Measurements from ENCODE around the gene VSTM2B.

Gene VSTM2B

DNA sequence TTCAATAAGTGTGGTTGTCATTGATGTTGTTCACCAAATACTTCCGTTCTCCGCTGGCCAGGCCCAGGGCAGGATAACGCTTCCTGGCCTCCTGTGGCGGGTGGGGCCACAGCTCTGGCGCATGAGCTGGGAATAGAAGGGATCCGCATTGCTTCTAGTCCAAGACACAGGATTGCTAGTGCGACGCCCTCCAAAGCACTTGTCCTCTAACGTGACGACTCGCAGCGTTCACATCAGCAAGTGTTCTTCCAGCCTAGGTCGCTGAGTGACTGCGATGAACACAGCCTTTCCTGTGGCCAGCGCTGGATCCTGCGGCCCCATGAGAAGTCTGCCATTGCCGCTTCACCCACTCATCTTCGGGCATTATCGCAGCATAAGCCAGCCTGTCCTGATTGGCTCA is 39.4 kb downstream of the VSTM2B start:
- no peaks in the 10 kb centered on the region for H3K9me3 ChIP-seq (ENCODE audit: control insufficient read depth, insufficient read depth, low read length)
- H3K27me3 ChIP-seq (ENCODE audit: control insufficient read depth, insufficient read depth, low read length) = no peaks in the 10 kb centered on the region
- H3K4me3 ChIP-seq (ENCODE audit: low read length) = no peak overlapping the region
- WGBS (ENCODE audit: insufficient coverage, insufficient read length) = no CpG with 5 or more reads among the region's 19 CpGs
- no peak for DNase-seq (ENCODE audit: low read depth, low spot score)
- 0 out of 2 replicates have a peak, but pooled peaks cover 2% of the 10 kb centered on the region for H3K4me1 ChIP-seq (ENCODE audit: control insufficient read depth, insufficient read depth, low read length)
- H3K36me3 ChIP-seq (ENCODE audit: control insufficient read depth, insufficient read depth, low read length) = no peaks in the 10 kb centered on the region
- no peak overlapping the region for H3K27ac ChIP-seq (ENCODE audit: low read length)

DNA sequence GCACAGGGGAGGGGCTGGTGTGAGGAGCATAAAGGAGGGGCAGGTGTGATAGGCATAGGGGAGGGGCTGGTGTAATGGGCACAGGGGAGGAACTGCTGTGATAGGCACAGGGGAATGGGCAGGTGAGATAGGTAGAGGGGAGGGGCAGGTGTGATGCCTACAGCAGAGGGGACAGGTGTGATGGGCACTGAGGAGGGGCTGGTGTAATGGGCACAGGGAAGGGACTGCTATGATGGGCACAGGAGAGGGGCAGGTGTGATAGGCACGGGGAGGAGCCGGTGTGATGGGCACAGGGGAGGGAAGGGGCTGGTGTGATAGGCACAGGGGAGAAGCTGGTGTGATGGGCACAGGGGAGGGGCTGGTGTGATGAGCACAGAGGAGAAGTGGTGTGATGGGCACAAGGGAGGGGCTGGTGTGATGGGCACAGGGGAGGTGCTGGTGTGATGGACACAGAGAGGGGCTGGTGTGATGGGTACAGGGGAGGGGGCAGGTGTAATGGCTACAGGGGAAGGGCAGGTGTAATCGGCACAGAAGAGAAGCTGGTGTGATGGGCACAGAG is 40.8 kb downstream of the VSTM2B start:
- no peaks in the 10 kb centered on the region for H3K36me3 ChIP-seq (ENCODE audit: control insufficient read depth, insufficient read depth, low read length)
- no peak overlapping the region for H3K27ac ChIP-seq (ENCODE audit: low read length)
- H3K4me1 ChIP-seq (ENCODE audit: control insufficient read depth, insufficient read depth, low read length) = 0 out of 2 replicates have a peak, but pooled peaks cover 2% of the 10 kb centered on the region
- no CpG with 5 or more reads among the region's 3 CpGs for WGBS (ENCODE audit: insufficient coverage, insufficient read length)
- no peaks in the 10 kb centered on the region for H3K9me3 ChIP-seq (ENCODE audit: control insufficient read depth, insufficient read depth, low read length)
- DNase-seq (ENCODE audit: low read depth, low spot score) = no peak
- H3K4me3 ChIP-seq (ENCODE audit: low read length) = no peak overlapping the region
- H3K27me3 ChIP-seq (ENCODE audit: control insufficient read depth, insufficient read depth, low read length) = no peaks in the 10 kb centered on the region

DNA sequence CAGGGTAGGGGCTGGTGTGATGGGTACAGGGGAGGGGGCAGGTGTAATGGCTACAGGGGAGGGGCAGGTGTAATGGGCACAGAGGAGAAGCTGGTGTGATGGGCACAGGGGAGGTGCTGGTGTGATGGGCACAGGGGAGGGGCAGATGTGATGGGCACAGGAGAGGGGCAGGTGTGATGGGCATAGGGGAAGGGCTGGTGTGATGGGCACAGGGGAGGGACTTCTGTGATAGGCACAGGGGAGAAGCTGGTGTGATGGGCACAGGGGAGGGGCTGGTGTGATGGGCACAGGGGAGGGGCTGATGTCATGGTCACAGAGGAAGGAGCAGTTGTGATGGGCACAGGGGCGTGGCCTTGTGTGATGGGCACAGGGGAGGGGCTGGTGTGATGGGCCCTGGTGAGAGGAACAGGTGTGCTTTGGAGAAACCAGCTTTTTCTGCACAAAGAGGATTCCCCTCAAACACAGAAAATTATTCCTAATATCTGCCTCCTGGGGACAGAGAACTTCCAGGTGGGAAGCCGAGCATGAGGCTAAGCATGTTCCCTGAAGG is 41.6 kb downstream of the VSTM2B start:
- Histone ChIP-seq H3K27me3 (ENCODE audit: control insufficient read depth, insufficient read depth, low read length) (no peaks in the 10 kb centered on the region), H3K9me3 (ENCODE audit: control insufficient read depth, insufficient read depth, low read length) (no peaks in the 10 kb centered on the region), H3K4me3 (ENCODE audit: low read length) (no peak overlapping the region), H3K27ac (ENCODE audit: low read length) (no peak overlapping the region), H3K36me3 (ENCODE audit: control insufficient read depth, insufficient read depth, low read length) (no peaks in the 10 kb centered on the region), H3K4me1 (ENCODE audit: control insufficient read depth, insufficient read depth, low read length) (0 out of 2 replicates have a peak, but pooled peaks cover 2% of the 10 kb centered on the region)
- no peak for DNase-seq (ENCODE audit: low read depth, low spot score)
- no CpG with 5 or more reads among the region's 2 CpGs for WGBS (ENCODE audit: insufficient coverage, insufficient read length)

DNA sequence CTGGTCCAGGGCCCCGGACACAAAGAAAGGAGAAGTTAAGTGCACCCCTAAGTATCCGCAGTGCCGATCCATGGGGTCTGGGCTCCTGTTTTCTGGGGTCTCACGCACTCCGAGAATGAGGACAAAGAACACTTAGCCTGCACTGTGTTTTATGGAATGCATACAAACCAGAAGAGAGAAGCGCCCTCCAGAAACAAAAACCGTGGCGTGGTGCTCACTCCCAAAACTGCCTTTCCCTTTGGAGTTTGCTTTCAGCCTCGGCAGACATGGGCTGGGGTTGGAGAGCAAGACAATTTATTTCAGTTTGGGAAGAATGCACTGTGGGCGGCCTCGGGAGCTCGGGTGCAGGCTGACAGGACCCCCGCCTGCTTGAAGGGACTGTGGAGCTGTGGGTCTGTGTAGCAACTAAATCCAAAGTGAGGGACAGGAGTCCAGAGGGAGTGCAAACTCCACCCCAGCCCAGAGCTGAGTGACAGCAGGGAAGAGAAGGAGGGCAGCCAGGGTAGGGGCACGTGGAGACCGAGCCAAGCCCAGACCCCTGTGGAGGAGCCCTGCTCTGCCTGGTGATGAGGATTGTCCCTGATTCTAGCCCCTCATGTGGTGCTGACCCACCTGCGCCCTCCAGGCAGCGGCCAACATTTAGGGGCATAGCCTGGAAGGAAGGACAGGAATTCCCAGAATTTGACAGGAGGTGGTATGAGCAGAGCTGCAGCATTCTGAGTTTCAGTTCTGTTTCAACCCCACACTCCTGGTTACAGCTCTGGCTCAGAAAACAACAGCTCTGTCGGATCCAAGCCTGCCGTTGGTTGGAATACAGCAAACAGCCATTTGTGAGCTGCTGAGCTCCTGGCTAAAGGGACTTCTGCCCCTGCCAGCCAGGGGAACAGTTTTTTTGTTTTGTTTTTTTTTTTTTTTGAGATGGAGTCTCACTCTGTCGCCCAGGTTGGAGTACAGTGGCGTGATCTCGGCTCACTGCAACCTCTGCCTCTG is 42.5 kb downstream of the VSTM2B start:
- H3K27me3 ChIP-seq (ENCODE audit: control insufficient read depth, insufficient read depth, low read length) = no peaks in the 10 kb centered on the region
- H3K4me1 ChIP-seq (ENCODE audit: control insufficient read depth, insufficient read depth, low read length) = 0 out of 2 replicates have a peak, but pooled peaks cover 2% of the 10 kb centered on the region
- no peaks in the 10 kb centered on the region for H3K9me3 ChIP-seq (ENCODE audit: control insufficient read depth, insufficient read depth, low read length)
- DNase-seq (ENCODE audit: low read depth, low spot score) = no peak
- H3K27ac ChIP-seq (ENCODE audit: low read length) = no peak overlapping the region
- no peaks in the 10 kb centered on the region for H3K36me3 ChIP-seq (ENCODE audit: control insufficient read depth, insufficient read depth, low read length)
- WGBS (ENCODE audit: insufficient coverage, insufficient read length) = no CpG with 5 or more reads among the region's 22 CpGs
- no peak overlapping the region for H3K4me3 ChIP-seq (ENCODE audit: low read length)

DNA sequence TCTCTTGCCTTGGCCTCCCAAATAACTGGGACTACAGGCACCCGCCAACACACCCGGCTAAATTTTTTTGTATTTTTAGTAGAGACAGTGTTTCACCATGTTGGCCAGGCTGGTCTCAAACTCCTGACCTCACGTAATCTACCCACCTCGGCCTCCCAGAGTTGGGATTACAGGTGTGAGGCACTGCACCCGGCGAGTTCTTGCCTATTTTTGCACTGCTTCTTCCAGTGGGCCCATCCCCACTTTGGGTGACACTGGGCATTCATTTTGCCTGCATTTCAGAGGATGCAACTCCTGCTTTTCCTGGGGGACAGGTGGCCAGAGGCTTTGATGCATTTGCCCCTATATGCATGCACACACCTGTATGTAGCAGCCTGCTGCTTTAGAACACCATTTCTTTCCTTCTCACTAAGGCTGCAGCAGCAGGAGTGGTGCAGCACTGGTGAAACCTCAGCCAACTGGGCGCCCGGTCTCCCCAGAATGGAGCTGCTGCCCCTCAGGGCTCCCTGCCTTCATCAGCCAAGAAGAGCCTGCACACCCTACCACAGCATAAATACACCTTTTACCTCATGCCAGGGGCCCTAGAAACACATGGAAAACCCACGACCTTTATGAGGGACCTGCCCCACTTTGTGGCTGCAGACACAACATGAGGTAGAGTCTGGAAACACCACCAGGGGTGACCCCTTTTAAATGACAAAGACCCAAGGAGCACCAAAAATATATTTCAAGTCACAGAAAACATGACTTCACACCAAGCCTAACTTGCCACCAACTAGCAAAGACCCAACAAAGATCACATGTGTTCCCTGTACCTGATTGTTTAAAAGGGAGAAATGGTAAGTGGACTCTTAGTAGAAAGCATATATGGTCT is 43.5 kb downstream of the VSTM2B start:
- WGBS (ENCODE audit: insufficient coverage, insufficient read length) = no CpG with 5 or more reads among the region's 9 CpGs
- 0 out of 2 replicates have a peak, but pooled peaks cover 2% of the 10 kb centered on the region for H3K4me1 ChIP-seq (ENCODE audit: control insufficient read depth, insufficient read depth, low read length)
- no peaks in the 10 kb centered on the region for H3K27me3 ChIP-seq (ENCODE audit: control insufficient read depth, insufficient read depth, low read length)
- H3K36me3 ChIP-seq (ENCODE audit: control insufficient read depth, insufficient read depth, low read length) = no peaks in the 10 kb centered on the region
- no peak overlapping the region for H3K4me3 ChIP-seq (ENCODE audit: low read length)
- H3K9me3 ChIP-seq (ENCODE audit: control insufficient read depth, insufficient read depth, low read length) = no peaks in the 10 kb centered on the region
- H3K27ac ChIP-seq (ENCODE audit: low read length) = no peak overlapping the region
- no peak for DNase-seq (ENCODE audit: low read depth, low spot score)

DNA sequence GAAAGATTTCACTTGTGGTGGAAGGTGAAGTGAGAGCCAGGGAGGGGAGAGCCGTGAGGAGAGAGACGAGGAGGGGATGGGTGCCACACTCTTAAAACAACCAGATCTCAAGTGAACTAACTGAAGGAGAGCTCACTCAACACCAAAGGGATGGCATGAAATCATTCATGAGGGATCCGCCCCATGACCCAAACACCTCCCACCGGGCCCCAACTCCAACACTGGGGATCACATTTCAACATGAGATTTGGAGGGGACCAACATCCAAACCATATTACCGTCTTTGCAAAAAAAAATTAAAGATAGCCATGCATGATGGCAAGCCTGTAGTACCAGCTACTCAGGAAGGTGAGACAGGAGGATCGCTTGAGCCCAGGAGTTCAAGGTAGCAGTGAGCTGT is 45.4 kb downstream of the VSTM2B start:
- Histone ChIP-seq H3K9me3 (ENCODE audit: control insufficient read depth, insufficient read depth, low read length) (no peaks in the 10 kb centered on the region), H3K36me3 (ENCODE audit: control insufficient read depth, insufficient read depth, low read length) (no peaks in the 10 kb centered on the region), H3K27ac (ENCODE audit: low read length) (no peak overlapping the region), H3K27me3 (ENCODE audit: control insufficient read depth, insufficient read depth, low read length) (no peaks in the 10 kb centered on the region), H3K4me1 (ENCODE audit: control insufficient read depth, insufficient read depth, low read length) (0 out of 2 replicates have a peak, but pooled peaks cover 2% of the 10 kb centered on the region), H3K4me3 (ENCODE audit: low read length) (no peak overlapping the region)
- WGBS (ENCODE audit: insufficient coverage, insufficient read length) = no CpG with 5 or more reads among the region's 6 CpGs
- DNase-seq (ENCODE audit: low read depth, low spot score) = no peak

DNA sequence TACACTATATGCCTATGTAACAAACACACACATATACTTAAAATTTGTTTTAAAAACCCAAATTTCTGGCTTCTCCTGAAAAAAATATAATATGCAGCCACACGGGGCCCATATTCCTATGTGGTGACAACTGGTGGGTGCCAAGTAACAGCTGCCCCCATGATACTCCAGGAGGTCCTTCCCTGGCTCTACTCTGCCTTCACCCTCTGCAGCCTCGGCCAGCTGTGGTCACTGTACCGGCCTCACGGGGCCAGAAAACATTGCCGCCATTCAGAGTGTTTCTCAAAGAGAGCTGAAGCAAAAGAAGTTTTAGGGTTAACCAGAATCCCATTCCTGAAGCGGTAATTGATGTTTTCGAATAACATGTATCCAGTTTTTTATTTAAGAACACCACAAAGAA is 47.7 kb downstream of the VSTM2B start:
- no CpG with 5 or more reads among the region's 7 CpGs for WGBS (ENCODE audit: insufficient coverage, insufficient read length)
- Histone ChIP-seq H3K27me3 (ENCODE audit: control insufficient read depth, insufficient read depth, low read length) (no peaks in the 10 kb centered on the region), H3K4me3 (ENCODE audit: low read length) (no peak overlapping the region), H3K36me3 (ENCODE audit: control insufficient read depth, insufficient read depth, low read length) (no peaks in the 10 kb centered on the region), H3K4me1 (ENCODE audit: control insufficient read depth, insufficient read depth, low read length) (no peaks in the 10 kb centered on the region), H3K27ac (ENCODE audit: low read length) (no peak overlapping the region), H3K9me3 (ENCODE audit: control insufficient read depth, insufficient read depth, low read length) (no peaks in the 10 kb centered on the region)
- DNase-seq (ENCODE audit: low read depth, low spot score) = no peak

DNA sequence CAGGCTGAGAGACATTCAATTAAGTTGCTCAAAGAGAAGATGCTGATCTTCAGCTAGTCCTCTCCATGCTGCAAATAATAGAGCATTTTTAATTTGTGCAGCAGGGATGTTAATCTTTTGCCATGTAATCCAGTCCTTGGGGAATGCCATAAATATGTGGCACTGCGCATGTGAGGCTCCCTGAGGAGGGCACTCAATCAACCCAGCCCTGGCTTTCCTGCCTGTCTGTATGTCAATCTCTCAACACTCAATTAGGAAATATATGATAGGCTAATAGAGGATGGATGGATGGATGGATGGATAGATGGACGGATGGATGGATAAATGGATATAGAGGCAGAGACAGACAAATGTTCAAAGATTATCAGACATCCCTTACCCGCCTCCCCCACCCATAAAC is 48.7 kb downstream of the VSTM2B start:
- no peaks in the 10 kb centered on the region for H3K4me1 ChIP-seq (ENCODE audit: control insufficient read depth, insufficient read depth, low read length)
- WGBS (ENCODE audit: insufficient coverage, insufficient read length) = no CpG with 5 or more reads among the region's 3 CpGs
- no peak overlapping the region for H3K27ac ChIP-seq (ENCODE audit: low read length)
- H3K36me3 ChIP-seq (ENCODE audit: control insufficient read depth, insufficient read depth, low read length) = no peaks in the 10 kb centered on the region
- no peaks in the 10 kb centered on the region for H3K27me3 ChIP-seq (ENCODE audit: control insufficient read depth, insufficient read depth, low read length)
- H3K9me3 ChIP-seq (ENCODE audit: control insufficient read depth, insufficient read depth, low read length) = no peaks in the 10 kb centered on the region
- no peak for DNase-seq (ENCODE audit: low read depth, low spot score)
- H3K4me3 ChIP-seq (ENCODE audit: low read length) = no peak overlapping the region

DNA sequence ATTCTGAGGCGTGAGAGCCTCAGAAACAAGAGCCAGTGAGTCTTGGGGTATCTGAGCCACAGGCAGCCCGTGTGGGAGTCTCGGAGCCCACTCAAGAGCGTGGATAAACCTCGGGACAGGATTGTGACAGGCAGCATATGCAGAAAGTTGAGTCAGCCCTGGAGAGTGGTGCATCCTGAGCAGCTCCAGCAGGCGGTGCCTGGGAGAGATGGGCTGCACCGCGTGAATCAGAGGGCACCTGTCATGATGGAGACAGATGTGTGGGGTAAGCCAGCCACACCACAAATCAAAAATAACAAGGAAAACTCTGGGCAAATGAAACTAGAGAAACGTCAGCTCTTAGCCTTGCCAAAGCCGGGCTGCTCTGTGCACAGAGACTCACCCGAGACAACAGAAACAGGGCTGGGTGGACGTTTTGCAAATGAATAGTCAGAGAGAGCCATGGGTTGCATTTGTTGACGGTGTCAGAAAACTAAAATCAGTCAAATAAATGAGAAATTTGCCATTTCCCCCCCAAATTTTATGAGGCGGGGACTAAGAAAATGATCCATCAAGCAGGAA is 50.3 kb downstream of the VSTM2B start:
- H3K27ac ChIP-seq (ENCODE audit: low read length) = no peak overlapping the region
- WGBS (ENCODE audit: insufficient coverage, insufficient read length) = no CpG with 5 or more reads among the region's 14 CpGs
- H3K4me1 ChIP-seq (ENCODE audit: control insufficient read depth, insufficient read depth, low read length) = no peaks in the 10 kb centered on the region
- no peaks in the 10 kb centered on the region for H3K36me3 ChIP-seq (ENCODE audit: control insufficient read depth, insufficient read depth, low read length)
- no peak overlapping the region for H3K4me3 ChIP-seq (ENCODE audit: low read length)
- no peak for DNase-seq (ENCODE audit: low read depth, low spot score)
- no peaks in the 10 kb centered on the region for H3K27me3 ChIP-seq (ENCODE audit: control insufficient read depth, insufficient read depth, low read length)
- no peaks in the 10 kb centered on the region for H3K9me3 ChIP-seq (ENCODE audit: control insufficient read depth, insufficient read depth, low read length)

Measured in iPS DF 6.9 (cell line).